ENCODE measurements around the gene RRAGD. TPM values are rescaled to one million over a fixed set of nuclear protein-coding genes. Genes with fewer than 3 reads are reported as not detected.

The RRAGD gene
- total and polyA plus RNA-seq, 2 of the 13 experiments (the other 11 are each of a cell fraction or from before 2014, with no cell fraction given), result 0.35 to 0.53 TPM

- TF ChIP-seq ATF7-NPFF (CRISPR knock-in tag; IDR thresholded peaks at IDR 0.05; ENCODE audit: low read depth), result no peak
- TF ChIP-seq ZSCAN12 (CRISPR knock-in tag; IDR thresholded peaks at IDR 0.05), result no peak
- 0 out of 2 replicates have a peak, but pooled peaks have one; percentile 9 for TF ChIP-seq SAP130 (CRISPR knock-in tag; IDR thresholded peaks at IDR 0.05; ENCODE audit: low read depth)
- TF ChIP-seq ZNF430 (CRISPR knock-in tag; IDR thresholded peaks at IDR 0.05), result 0 out of 2 replicates have a peak, but pooled peaks have one; percentile 33
- TF ChIP-seq IRF2 (CRISPR knock-in tag; IDR thresholded peaks at IDR 0.05), result no peak
- no peak for TF ChIP-seq SP1 (IDR thresholded peaks at IDR 0.05)
- TF ChIP-seq SP1 (CRISPR knock-in tag; IDR thresholded peaks at IDR 0.05), result no peak
- TF ChIP-seq PHF8 (CRISPR knock-in tag; IDR thresholded peaks at IDR 0.05), result 0 out of 2 replicates have a peak, but pooled peaks have one; percentile 2
- no peak for TF ChIP-seq RFXANK (CRISPR knock-in tag; IDR thresholded peaks at IDR 0.05)
- TF ChIP-seq IRF1 (CRISPR knock-in tag; IDR thresholded peaks at IDR 0.05; ENCODE audit: low read depth), result no peak
- peak; percentile 62; the same call in 1 of the 2 replicates for TF ChIP-seq SP4 (CRISPR knock-in tag; IDR thresholded peaks at IDR 0.05)
- TF ChIP-seq ZMYM3 (CRISPR knock-in tag; IDR thresholded peaks at IDR 0.05), result no peak
- no peak for TF ChIP-seq MAZ (IDR thresholded peaks at IDR 0.05; ENCODE audit: borderline replicate concordance, low read depth, low read length)
- no peak for TF ChIP-seq MAZ (CRISPR knock-in tag; IDR thresholded peaks at IDR 0.05; ENCODE audit: low read depth)
- no peak for TF ChIP-seq TOPORS (CRISPR knock-in tag; IDR thresholded peaks at IDR 0.05)
- no peak for TF ChIP-seq DNMT1 (CRISPR knock-in tag; IDR thresholded peaks at IDR 0.05)
- 0 out of 2 replicates have a peak, but pooled peaks have one; percentile 55 for TF ChIP-seq ZNF563 (CRISPR knock-in tag; IDR thresholded peaks at IDR 0.05)
- TF ChIP-seq ZFP36L2 (CRISPR knock-in tag; IDR thresholded peaks at IDR 0.05), result no peak
- TF ChIP-seq ZNF605 (CRISPR knock-in tag; IDR thresholded peaks at IDR 0.05), result no peak
- TF ChIP-seq U2AF2 (IDR thresholded peaks at IDR 0.05; ENCODE audit: low read depth, low read length), result no peak
- TF ChIP-seq SETDB1 (CRISPR knock-in tag; IDR thresholded peaks at IDR 0.05; ENCODE audit: borderline replicate concordance), result no peak
- TF ChIP-seq ZNF3 (CRISPR knock-in tag; IDR thresholded peaks at IDR 0.05), result no peak
- TF ChIP-seq ZNF850 (CRISPR knock-in tag; conservative IDR thresholded peaks at IDR 0.05), result no peak
- no peak for TF ChIP-seq HNRNPH1 (optimal IDR thresholded peaks at IDR 0.05; ENCODE audit: low read depth, low read length)
- TF ChIP-seq ZNF749 (CRISPR knock-in tag; IDR thresholded peaks at IDR 0.05; ENCODE audit: borderline replicate concordance), result no peak
- no peak for TF ChIP-seq ZNF225 (CRISPR knock-in tag; IDR thresholded peaks at IDR 0.05)
- peak; percentile 32; the same call in 1 of the 2 replicates for TF ChIP-seq PATZ1 (CRISPR knock-in tag; IDR thresholded peaks at IDR 0.05)
- no peak for TF ChIP-seq ZNF441 (CRISPR knock-in tag; IDR thresholded peaks at IDR 0.05; ENCODE audit: borderline replicate concordance)
- no peak for TF ChIP-seq SRSF4 (IDR thresholded peaks at IDR 0.05; ENCODE audit: low read depth, low read length, poor library complexity, severe bottlenecking)
- no peak for TF ChIP-seq TSC22D2 (CRISPR knock-in tag; IDR thresholded peaks at IDR 0.05; ENCODE audit: borderline replicate concordance)
- TF ChIP-seq ZBTB7A (CRISPR knock-in tag; IDR thresholded peaks at IDR 0.05), result 0 out of 2 replicates have a peak, but pooled peaks have one; percentile 40
Observed at GRCh38 chr6:89412071-89413005, at the start of gene RRAGD (continued).

All from HepG2 (cell line).